ENCODE data around the gene THOC7. TPM values are rescaled to one million over a fixed set of nuclear protein-coding genes. Genes with fewer than 3 reads are reported as not detected.

THOC7 gene
- total RNA-seq, 1 donor from 2014 or later, result 43.3 TPM

DNA sequence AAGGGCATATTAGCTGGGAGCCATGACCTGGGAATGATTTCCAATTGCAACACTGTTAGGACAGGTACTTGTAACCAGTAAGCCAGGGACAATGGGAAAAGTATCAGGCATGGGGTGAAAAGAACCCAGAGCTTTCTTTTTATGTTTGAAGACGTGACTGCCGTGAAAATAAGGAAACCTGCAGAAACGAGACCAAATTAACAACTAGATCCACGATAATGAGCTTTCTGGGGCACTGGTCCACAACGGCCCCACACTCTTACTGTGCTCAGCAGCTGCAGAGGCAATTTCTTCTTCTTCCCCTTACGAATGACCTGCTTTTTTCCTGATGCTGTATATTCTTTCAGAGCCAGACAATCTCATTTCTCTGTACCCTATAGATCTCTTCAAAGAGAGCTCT lies 33.1 kb downstream of the THOC7 start:
- TF ChIP-seq, protein P1, sequence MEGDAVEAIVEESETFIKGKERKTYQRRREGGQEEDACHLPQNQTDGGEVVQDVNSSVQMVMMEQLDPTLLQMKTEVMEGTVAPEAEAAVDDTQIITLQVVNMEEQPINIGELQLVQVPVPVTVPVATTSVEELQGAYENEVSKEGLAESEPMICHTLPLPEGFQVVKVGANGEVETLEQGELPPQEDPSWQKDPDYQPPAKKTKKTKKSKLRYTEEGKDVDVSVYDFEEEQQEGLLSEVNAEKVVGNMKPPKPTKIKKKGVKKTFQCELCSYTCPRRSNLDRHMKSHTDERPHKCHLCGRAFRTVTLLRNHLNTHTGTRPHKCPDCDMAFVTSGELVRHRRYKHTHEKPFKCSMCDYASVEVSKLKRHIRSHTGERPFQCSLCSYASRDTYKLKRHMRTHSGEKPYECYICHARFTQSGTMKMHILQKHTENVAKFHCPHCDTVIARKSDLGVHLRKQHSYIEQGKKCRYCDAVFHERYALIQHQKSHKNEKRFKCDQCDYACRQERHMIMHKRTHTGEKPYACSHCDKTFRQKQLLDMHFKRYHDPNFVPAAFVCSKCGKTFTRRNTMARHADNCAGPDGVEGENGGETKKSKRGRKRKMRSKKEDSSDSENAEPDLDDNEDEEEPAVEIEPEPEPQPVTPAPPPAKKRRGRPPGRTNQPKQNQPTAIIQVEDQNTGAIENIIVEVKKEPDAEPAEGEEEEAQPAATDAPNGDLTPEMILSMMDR (IDR thresholded peaks at IDR 0.05; ENCODE audit: partially characterized antibody, unreplicated experiment), result no peak
- no peak for DNase-seq
- Mint-ChIP-seq H3K9me3 (ENCODE audit: unreplicated experiment) (no peaks in the 10 kb centered on the region), H3K27me3 (ENCODE audit: unreplicated experiment) (no peaks in the 10 kb centered on the region), H3K36me3 (ENCODE audit: unreplicated experiment) (peaks cover 6% of the 10 kb centered on the region), H3K4me3 (ENCODE audit: unreplicated experiment) (no peak overlapping the region), H3K27ac (ENCODE audit: unreplicated experiment) (no peak overlapping the region), H3K4me1 (ENCODE audit: low read depth, unreplicated experiment) (no peaks in the 10 kb centered on the region)

DNA sequence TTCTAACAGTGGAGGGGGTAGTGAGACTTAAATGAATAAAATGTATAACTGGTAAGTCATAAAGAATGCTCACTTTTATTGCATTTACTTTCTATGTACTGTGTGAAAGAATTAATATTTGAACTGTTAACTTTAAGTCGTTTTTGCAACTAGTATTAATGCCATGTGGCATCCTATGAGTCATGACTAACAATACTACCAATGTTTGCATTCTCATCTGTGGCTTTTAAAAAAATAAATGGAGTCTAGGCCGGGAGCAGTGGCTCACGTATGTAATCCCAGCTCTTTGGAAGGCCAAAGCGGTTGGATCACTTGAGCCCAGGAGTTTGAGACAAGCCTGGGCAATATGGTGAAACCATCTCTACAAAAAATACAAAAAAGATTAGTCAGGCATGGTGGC lies 39.3 kb downstream of the THOC7 start:
- no peaks in the 10 kb centered on the region for H3K9me3 Mint-ChIP-seq (ENCODE audit: unreplicated experiment)
- peaks cover 3% of the 10 kb centered on the region for H3K36me3 Mint-ChIP-seq (ENCODE audit: unreplicated experiment)
- no peak overlapping the region for H3K27ac Mint-ChIP-seq (ENCODE audit: unreplicated experiment)
- no peaks in the 10 kb centered on the region for H3K27me3 Mint-ChIP-seq (ENCODE audit: unreplicated experiment)
- H3K4me1 Mint-ChIP-seq (ENCODE audit: low read depth, unreplicated experiment), result no peaks in the 10 kb centered on the region
- no peak overlapping the region for H3K4me3 Mint-ChIP-seq (ENCODE audit: unreplicated experiment)
- no peak for DNase-seq
- TF ChIP-seq, protein P1 (IDR thresholded peaks at IDR 0.05; ENCODE audit: partially characterized antibody, unreplicated experiment), result no peak

DNA sequence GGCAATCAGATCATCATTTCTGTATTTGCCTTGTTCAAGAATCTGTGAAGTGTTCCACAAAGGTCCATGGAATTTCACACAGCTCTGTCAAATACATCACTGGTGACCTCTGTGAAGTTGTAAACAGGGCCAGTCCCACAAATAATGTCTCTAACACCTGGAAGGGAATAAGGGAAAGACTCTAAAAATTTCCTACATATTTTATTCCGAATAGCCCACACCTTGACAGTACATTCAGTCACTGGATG lies 44.5 kb downstream of the THOC7 start, which contains the start of gene C3orf49:
Gene C3orf49, plus strand, starts transcription at position 149 of the 248 bp plus-strand sequence. CDS start 173 bp downstream, outside the sequence.
- TF ChIP-seq, protein P1 (IDR thresholded peaks at IDR 0.05; ENCODE audit: partially characterized antibody, unreplicated experiment), result no peak
- H3K4me1 Mint-ChIP-seq (ENCODE audit: low read depth, unreplicated experiment), result peaks cover 2% of the 10 kb centered on the region
- no peak within 1 kb of the TSS for H3K4me3 Mint-ChIP-seq (ENCODE audit: unreplicated experiment)

DNA sequence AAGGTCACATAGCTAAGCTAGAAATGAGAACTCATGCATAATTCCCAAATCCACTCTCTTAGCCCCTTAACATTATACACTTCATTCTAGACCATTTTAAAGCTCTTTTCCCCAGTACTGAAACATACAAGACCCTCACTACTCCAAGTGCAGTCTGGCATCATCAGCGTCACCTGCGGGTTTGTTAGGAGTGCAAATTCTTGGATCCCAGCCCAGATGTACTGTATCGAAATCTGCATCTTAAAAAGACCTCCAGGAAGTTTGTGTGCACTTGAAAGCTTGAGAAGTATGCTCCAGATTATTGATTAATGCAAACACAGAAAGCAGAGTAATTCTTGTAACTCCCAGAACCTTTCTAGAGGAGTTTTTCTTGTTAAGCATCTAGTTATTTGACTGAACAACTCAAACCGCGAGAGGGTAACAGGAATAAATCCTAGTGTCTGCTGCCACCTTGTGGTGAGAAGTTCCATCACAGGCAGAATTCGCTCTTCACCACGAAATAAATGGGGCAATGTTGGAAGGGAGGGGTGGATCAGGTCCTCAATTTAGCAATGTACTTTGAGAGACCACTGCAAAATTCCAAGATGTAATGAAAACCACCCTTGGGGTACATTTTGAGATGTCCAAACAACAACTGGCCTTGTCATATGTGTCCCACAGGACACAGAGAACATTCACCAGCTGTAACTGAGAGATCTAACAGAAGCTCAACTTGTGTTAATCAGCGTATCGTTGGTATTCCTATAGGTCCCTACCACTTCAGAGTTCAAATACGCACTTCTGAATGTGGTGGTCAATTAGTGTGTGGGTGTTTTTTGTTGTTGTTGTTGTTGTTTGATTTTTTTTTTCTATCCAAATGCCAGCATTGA lies 45.1 kb downstream of the THOC7 start:
- Mint-ChIP-seq H3K36me3 (ENCODE audit: unreplicated experiment) (no peaks in the 10 kb centered on the region), H3K27me3 (ENCODE audit: unreplicated experiment) (no peaks in the 10 kb centered on the region), H3K9me3 (ENCODE audit: unreplicated experiment) (no peaks in the 10 kb centered on the region), H3K4me1 (ENCODE audit: low read depth, unreplicated experiment) (peaks cover 2% of the 10 kb centered on the region), H3K4me3 (ENCODE audit: unreplicated experiment) (no peak overlapping the region), H3K27ac (ENCODE audit: unreplicated experiment) (no peak overlapping the region)
- TF ChIP-seq, protein P1 (IDR thresholded peaks at IDR 0.05; ENCODE audit: partially characterized antibody, unreplicated experiment), result peak; percentile 94
- peak; percentile 62 for DNase-seq

More for the DNA sequence above, 44.5 kb downstream of the THOC7 start, which contains the start of gene C3orf49:
- H3K36me3 Mint-ChIP-seq (ENCODE audit: unreplicated experiment), result no peaks in the 10 kb centered on the region
- no peaks in the 10 kb centered on the region for H3K27me3 Mint-ChIP-seq (ENCODE audit: unreplicated experiment)
- no peak within 1 kb of the TSS for H3K27ac Mint-ChIP-seq (ENCODE audit: unreplicated experiment)
- no peak for DNase-seq
- H3K9me3 Mint-ChIP-seq (ENCODE audit: unreplicated experiment), result no peaks in the 10 kb centered on the region

DNA sequence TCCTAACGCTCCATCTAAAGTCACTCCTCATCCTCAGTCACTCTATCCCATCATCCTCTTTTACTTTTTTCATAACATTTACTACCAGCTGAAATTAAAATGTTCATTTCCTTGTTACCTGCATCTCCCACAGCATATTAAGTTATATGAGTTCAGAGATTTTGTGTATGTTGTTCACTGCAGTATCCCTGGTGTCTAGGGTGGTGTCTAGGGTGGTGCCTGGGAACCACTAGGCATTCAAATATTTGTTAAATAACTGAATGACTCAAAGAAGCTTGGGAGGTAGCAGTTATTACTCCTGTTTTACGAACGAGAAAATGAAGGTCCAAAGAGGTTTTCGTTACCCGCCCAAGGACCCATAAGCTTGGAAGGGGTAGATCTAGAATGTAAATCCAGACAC lies 46.4 kb downstream of the THOC7 start:
- H3K27me3 Mint-ChIP-seq (ENCODE audit: unreplicated experiment), result no peaks in the 10 kb centered on the region
- H3K27ac Mint-ChIP-seq (ENCODE audit: unreplicated experiment), result no peak overlapping the region

More for the DNA sequence above, 46.4 kb downstream of the THOC7 start:
- H3K4me1 Mint-ChIP-seq (ENCODE audit: low read depth, unreplicated experiment), result peaks cover 2% of the 10 kb centered on the region
- H3K9me3 Mint-ChIP-seq (ENCODE audit: unreplicated experiment), result no peaks in the 10 kb centered on the region
- no peak overlapping the region for H3K4me3 Mint-ChIP-seq (ENCODE audit: unreplicated experiment)
- DNase-seq, result no peak
- TF ChIP-seq, protein P1 (IDR thresholded peaks at IDR 0.05; ENCODE audit: partially characterized antibody, unreplicated experiment), result no peak
- H3K36me3 Mint-ChIP-seq (ENCODE audit: unreplicated experiment), result no peaks in the 10 kb centered on the region
